Upper lobe of left lung (tissue), 6 donors: Measurements from ENCODE around the gene MUC13. TPM values are rescaled to one million over a fixed set of nuclear protein-coding genes. Genes with fewer than 3 reads are reported as not detected.

Experiments
- ATAC-seq, 2 donors: fragments of 200-7000 bp; cut with Tn5 transposase; one replicate each; pipeline ENCODE4 v1.9.1; 2022; ENCODE audit warnings: mild to moderate bottlenecking in 2 of 2, moderate library complexity in 2 of 2; ENCODE audit not compliant: low FRiP score in 2 of 2
- DNase-seq, 2 donors: peaks; one replicate each; pipeline ENCODE4 v3.0.0-alpha.2; 2019 to 2020
- H3K27ac ChIP-seq, 4 donors: fragments of 200-600 bp; sonication (generic); one replicate each; pipeline ENCODE4 v1.5.1; 2016 to 2019
- H3K27me3 ChIP-seq, 4 donors: fragments of 200-600 bp; sonication (generic); one replicate each; pipeline ENCODE4 v1.5.1; 2017 to 2019
- H3K36me3 ChIP-seq, 4 donors: fragments of 200-600 bp; sonication (generic); one replicate each; pipeline ENCODE4 v1.5.1; 2016 to 2019
- H3K4me1 ChIP-seq, 4 donors: fragments of 200-600 bp; sonication (generic); one replicate each; pipeline ENCODE4 v1.5.1; 2018 to 2019
- H3K4me3 ChIP-seq, 4 donors: fragments of 200-600 bp; sonication (generic); one replicate each; pipeline ENCODE4 v1.5.1; 2017 to 2019; ENCODE audit warnings: mild to moderate bottlenecking in 2 of 4, moderate library complexity in 1 of 4
- H3K9me3 ChIP-seq, 4 donors: fragments of 200-600 bp; sonication (generic); one replicate each; pipeline ENCODE4 v1.5.1; 2018 to 2019
- CTCF ChIP-seq, 6 experiments: fragments of 450-650 bp in 4 of 6; fragments of 200-600 bp in 2 of 6; sonication (generic) in 2 of 6; IDR thresholded peaks; one replicate each; pipeline ENCODE4 v1.5.1; 2016 to 2019; ENCODE audit warnings: antibody characterized with exemption in 6 of 6
- EP300 ChIP-seq, 4 donors: sonication (generic); formaldehyde crosslinking; IDR thresholded peaks; one replicate each; pipeline ENCODE4 v1.5.1; 2017; ENCODE audit warnings: antibody characterized with exemption in 4 of 4, control low read depth in 2 of 4
- POLR2A ChIP-seq, 4 donors: fragments of 450-650 bp; IDR thresholded peaks; one replicate each; pipeline ENCODE4 v1.5.1; 2016 to 2017; ENCODE audit warnings: antibody characterized with exemption in 4 of 4, mild to moderate bottlenecking in 2 of 4
- POLR2AphosphoS5 ChIP-seq, 2 donors: sonication (generic); formaldehyde crosslinking; IDR thresholded peaks; one replicate each; pipeline ENCODE4 v1.5.1; 2017; ENCODE audit warnings: antibody characterized with exemption in 2 of 2
- WGBS, 2 donors: methylation state at CpG; one replicate each; pipeline ENCODE4 v1.1.5; 2017 to 2018; 5-methylcytosine and 5-hydroxymethylcytosine counted together
- total RNA-seq, 6 donors: library from RNA; depleted of rRNA in 4 of 6; stranded (reverse); fragments of >200 nt in 4 of 6; gene quantifications; one replicate each; pipeline versions ENCODE4 v1.1.0 to v1.2.1, GENCODE V29; 2016 to 2021
- donor health status: DM: no; HTN: no; CAD: no; lungs with moderate emphysema.
- donor health status: DM: no; HTN: yes; CAD: no; lungs with severe emphysema.

The MUC13 gene
- total RNA-seq, 6 donors from 2014 or later, result 0.15 to 3.6 (median 0.24) TPM; not detected in 2

- H3K27me3 ChIP-seq, result no peaks in the 10 kb centered on the region
- no peaks in the 10 kb centered on the region for H3K36me3 ChIP-seq
- no peak for TF ChIP-seq CTCF (IDR thresholded peaks at IDR 0.05)
- TF ChIP-seq EP300 (IDR thresholded peaks at IDR 0.05), result no peak
- TF ChIP-seq POLR2AphosphoS5 (IDR thresholded peaks at IDR 0.05), result no peak
- no peaks in the 10 kb centered on the region for H3K9me3 ChIP-seq
- ATAC-seq (no peak), DNase-seq (no peak)
- no peaks in the 10 kb centered on the region for H3K4me1 ChIP-seq
- H3K27ac ChIP-seq, result no peak overlapping the region
- no peak overlapping the region for H3K4me3 ChIP-seq
Observed at GRCh38 chr3:124935264-124935663, 713 bp upstream of the MUC13 start.

- H3K9me3 ChIP-seq, result no peaks in the 10 kb centered on the region
- ATAC-seq (peak in 1 of 2 donors; percentile 80), DNase-seq (peak in 1 of 2 donors; percentile 65)
- no peak overlapping the region for H3K27ac ChIP-seq
- no peak overlapping the region for H3K4me3 ChIP-seq
- no peaks in the 10 kb centered on the region for H3K4me1 ChIP-seq
- WGBS, 2 donors, result 26 to 27% methylated on average over 4 of the region's 4 CpGs
- TF ChIP-seq POLR2AphosphoS5 (IDR thresholded peaks at IDR 0.05) (no peak), POLR2A (IDR thresholded peaks at IDR 0.05) (no peak), EP300 (IDR thresholded peaks at IDR 0.05) (no peak), CTCF (IDR thresholded peaks at IDR 0.05) (peak; percentile 58 to 81 (median 72))
- no peaks in the 10 kb centered on the region for H3K36me3 ChIP-seq
- H3K27me3 ChIP-seq, result no peaks in the 10 kb centered on the region
Observed at GRCh38 chr3:124928333-124929202, 6.0 kb downstream of the MUC13 start.

- ATAC-seq (no peak), DNase-seq (no peak)
- no peak for TF ChIP-seq CTCF (IDR thresholded peaks at IDR 0.05)
- TF ChIP-seq EP300 (IDR thresholded peaks at IDR 0.05), result no peak
- no peak for TF ChIP-seq POLR2A (IDR thresholded peaks at IDR 0.05)
- TF ChIP-seq POLR2AphosphoS5 (IDR thresholded peaks at IDR 0.05), result no peak
- Histone ChIP-seq H3K27ac (no peak overlapping the region), H3K4me1 (no peaks in the 10 kb centered on the region), H3K4me3 (no peak overlapping the region), H3K36me3 (no peaks in the 10 kb centered on the region), H3K9me3 (no peaks in the 10 kb centered on the region), H3K27me3 (no peaks in the 10 kb centered on the region)
- 82 to 93% methylated on average over 2 of the region's 2 CpGs for WGBS, 2 donors
Observed at GRCh38 chr3:124927574-124928045, 6.9 kb downstream of the MUC13 start.

- peak in 1 of 2 donors; percentile 54 for ATAC-seq
- no peak overlapping the region for H3K4me3 ChIP-seq
- H3K9me3 ChIP-seq, result no peaks in the 10 kb centered on the region
- DNase-seq, result no peak
- H3K27ac ChIP-seq, result no peak overlapping the region
- H3K27me3 ChIP-seq, result no peaks in the 10 kb centered on the region
- H3K36me3 ChIP-seq, result no peaks in the 10 kb centered on the region
- TF ChIP-seq POLR2AphosphoS5 (IDR thresholded peaks at IDR 0.05) (no peak), POLR2A (IDR thresholded peaks at IDR 0.05) (no peak), EP300 (IDR thresholded peaks at IDR 0.05) (no peak), CTCF (IDR thresholded peaks at IDR 0.05) (no peak)
- 70 to 77% methylated on average over 4 of the region's 4 CpGs for WGBS, 2 donors
- no peaks in the 10 kb centered on the region for H3K4me1 ChIP-seq
Observed at GRCh38 chr3:124926426-124927101, 8.0 kb downstream of the MUC13 start.
